ENCODE measurements around the gene RNF103.

DNA sequence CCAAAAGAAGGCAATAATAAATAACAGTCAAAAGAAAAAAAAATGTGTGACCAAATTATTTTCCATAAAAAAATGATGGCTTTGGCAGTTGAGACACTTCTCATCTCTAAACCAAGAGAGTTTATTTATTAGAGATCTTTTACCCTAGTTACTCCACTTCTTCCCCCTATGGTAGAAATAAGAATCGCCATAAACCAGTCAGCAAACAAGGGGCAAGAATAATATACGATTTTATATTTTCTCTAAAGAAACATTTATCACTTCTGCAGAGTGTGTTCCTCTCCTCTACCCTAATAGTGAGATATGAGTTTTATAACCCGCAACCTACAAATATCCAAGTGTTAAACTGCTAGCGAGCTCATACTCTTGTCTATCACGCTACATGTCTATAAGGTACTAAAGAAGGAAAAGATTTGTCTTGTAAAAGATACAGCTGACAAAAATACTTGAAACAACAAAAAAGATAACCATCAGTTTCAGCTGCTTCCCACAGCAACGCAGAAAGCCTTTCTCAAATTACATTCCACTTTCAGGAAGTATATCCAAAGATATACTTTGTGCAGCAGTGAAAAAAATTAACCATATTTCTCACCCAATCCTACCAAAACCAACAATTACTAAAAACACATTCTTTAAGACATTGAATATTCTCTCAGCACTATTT lies 2.3 kb downstream of the RNF103 start:
- TF ChIP-seq CTCF (IDR thresholded peaks at IDR 0.05) (no peak), POLR2A (IDR thresholded peaks at IDR 0.05) (no peak)

All from testis (tissue), 2 donors.